ENCODE data around the gene IFRD1.
A peak's percentile ranks its signal among the peaks of the same experiment; 100 is the strongest.
"Not testable (repeated sequence)": the region's sequence is repeated elsewhere in the genome, so short reads cannot be mapped to it uniquely, and the experiment has no call there.

The IFRD1 gene

GRCh38 chr7:112453505-112454171 lies 3.4 kb downstream of the IFRD1 start:
- H3K4me1 Mint-ChIP-seq, result peaks cover 23% of the 10 kb centered on the region
- H3K4me3 Mint-ChIP-seq, result no peak overlapping the region
- peaks cover 91% of the 10 kb centered on the region for H3K36me3 Mint-ChIP-seq
- no peak for ATAC-seq
- H3K9me3 Mint-ChIP-seq, result no peaks in the 10 kb centered on the region
- H3K27ac Mint-ChIP-seq, result no peak overlapping the region
- DNase-seq (ENCODE audit: low spot score in 2 of 2), result no peak

GRCh38 chr7:112454191-112454590 lies 3.9 kb downstream of the IFRD1 start:
- not testable (repeated sequence) for ATAC-seq; DNase-seq (ENCODE audit: low spot score in 2 of 2); H3K9me3 Mint-ChIP-seq; H3K27ac Mint-ChIP-seq; H3K4me3 Mint-ChIP-seq
- Mint-ChIP-seq H3K4me1 (peaks cover 18% of the 10 kb centered on the region), H3K36me3 (peaks cover 97% of the 10 kb centered on the region)

- Mint-ChIP-seq H3K9me3 (no peaks in the 10 kb centered on the region), H3K4me3 (no peak overlapping the region), H3K27ac (peak overlapping the region; percentile 41), H3K36me3 (peaks cover 100% of the 10 kb centered on the region), H3K4me1 (no peaks in the 10 kb centered on the region)
- no peak for DNase-seq (ENCODE audit: low spot score in 2 of 2)
- ATAC-seq, result no peak
Observed at GRCh38 chr7:112459645-112460044, 9.4 kb downstream of the IFRD1 start.

- H3K27ac Mint-ChIP-seq, result no peak overlapping the region
- H3K4me1 Mint-ChIP-seq, result no peaks in the 10 kb centered on the region
- no peaks in the 10 kb centered on the region for H3K9me3 Mint-ChIP-seq
- H3K4me3 Mint-ChIP-seq, result no peak overlapping the region
- H3K36me3 Mint-ChIP-seq, result peaks cover 100% of the 10 kb centered on the region
- ATAC-seq (no peak), DNase-seq (ENCODE audit: low spot score in 2 of 2) (no peak)
Observed at GRCh38 chr7:112462236-112462635, 12.0 kb downstream of the IFRD1 start.

GRCh38 chr7:112467867-112468266 lies 17.6 kb downstream of the IFRD1 start:
- DNase-seq (ENCODE audit: low spot score in 2 of 2) (no peak), ATAC-seq (no peak)
- no peaks in the 10 kb centered on the region for H3K9me3 Mint-ChIP-seq
- H3K4me3 Mint-ChIP-seq, result no peak overlapping the region
- no peak overlapping the region for H3K27ac Mint-ChIP-seq
- H3K36me3 Mint-ChIP-seq, result peaks cover 100% of the 10 kb centered on the region
- H3K4me1 Mint-ChIP-seq, result peaks cover 6% of the 10 kb centered on the region

GRCh38 chr7:112470194-112470593 lies 19.9 kb downstream of the IFRD1 start:
- ATAC-seq (no peak), DNase-seq (ENCODE audit: low spot score in 2 of 2) (no peak)
- Mint-ChIP-seq H3K9me3 (no peaks in the 10 kb centered on the region), H3K4me1 (peaks cover 6% of the 10 kb centered on the region), H3K36me3 (peaks cover 99% of the 10 kb centered on the region), H3K27ac (peak overlapping the region; percentile 16), H3K4me3 (no peak overlapping the region)

GRCh38 chr7:112476390-112477052 lies 26.3 kb downstream of the IFRD1 start:
- Mint-ChIP-seq H3K4me1 (peaks cover 5% of the 10 kb centered on the region), H3K9me3 (no peaks in the 10 kb centered on the region), H3K4me3 (no peak overlapping the region), H3K36me3 (peaks cover 75% of the 10 kb centered on the region), H3K27ac (no peak overlapping the region)
- DNase-seq (ENCODE audit: low spot score in 2 of 2) (no peak), ATAC-seq (no peak)

- DNase-seq (ENCODE audit: low spot score in 2 of 2), result no peak
- Mint-ChIP-seq H3K9me3 (no peaks in the 10 kb centered on the region), H3K4me3 (no peak overlapping the region), H3K4me1 (no peaks in the 10 kb centered on the region), H3K27ac (no peak overlapping the region), H3K36me3 (peaks cover 29% of the 10 kb centered on the region)
- no peak for ATAC-seq
Observed at GRCh38 chr7:112481121-112481736, 31.0 kb downstream of the IFRD1 start.

- no peak for ATAC-seq
- H3K36me3 Mint-ChIP-seq, result peaks cover 23% of the 10 kb centered on the region
- no peak overlapping the region for H3K27ac Mint-ChIP-seq
- no peaks in the 10 kb centered on the region for H3K9me3 Mint-ChIP-seq
- no peak overlapping the region for H3K4me3 Mint-ChIP-seq
- no peaks in the 10 kb centered on the region for H3K4me1 Mint-ChIP-seq
- DNase-seq (ENCODE audit: low spot score in 2 of 2), result no peak
Observed at GRCh38 chr7:112481833-112482670, 31.8 kb downstream of the IFRD1 start.

GRCh38 chr7:112484671-112485167 lies 34.5 kb downstream of the IFRD1 start:
- Mint-ChIP-seq H3K27ac (no peak overlapping the region), H3K4me3 (no peak overlapping the region), H3K4me1 (no peaks in the 10 kb centered on the region), H3K9me3 (no peaks in the 10 kb centered on the region), H3K36me3 (no peaks in the 10 kb centered on the region)
- DNase-seq (ENCODE audit: low spot score in 2 of 2), result no peak
- ATAC-seq, result no peak

GRCh38 chr7:112485766-112486165 lies 35.5 kb downstream of the IFRD1 start:
- DNase-seq (ENCODE audit: low spot score in 2 of 2), result no peak
- H3K9me3 Mint-ChIP-seq, result no peaks in the 10 kb centered on the region
- H3K36me3 Mint-ChIP-seq, result no peaks in the 10 kb centered on the region
- no peak overlapping the region for H3K27ac Mint-ChIP-seq
- H3K4me3 Mint-ChIP-seq, result no peak overlapping the region
- H3K4me1 Mint-ChIP-seq, result no peaks in the 10 kb centered on the region
- no peak for ATAC-seq

- Mint-ChIP-seq H3K27ac (no peak overlapping the region), H3K4me1 (no peaks in the 10 kb centered on the region), H3K36me3 (no peaks in the 10 kb centered on the region), H3K9me3 (no peaks in the 10 kb centered on the region), H3K4me3 (no peak overlapping the region)
- DNase-seq (ENCODE audit: low spot score in 2 of 2), result no peak
- ATAC-seq, result no peak
Observed at GRCh38 chr7:112487457-112488263, 37.4 kb downstream of the IFRD1 start.

- Mint-ChIP-seq H3K4me3 (no peak overlapping the region), H3K9me3 (no peaks in the 10 kb centered on the region), H3K4me1 (no peaks in the 10 kb centered on the region), H3K27ac (no peak overlapping the region), H3K36me3 (no peaks in the 10 kb centered on the region)
- DNase-seq (ENCODE audit: low spot score in 2 of 2), result no peak
- no peak for ATAC-seq
Observed at GRCh38 chr7:112488264-112488552, 37.9 kb downstream of the IFRD1 start.

GRCh38 chr7:112492186-112492585 lies 41.9 kb downstream of the IFRD1 start:
- ATAC-seq, result no peak
- Mint-ChIP-seq H3K9me3 (no peaks in the 10 kb centered on the region), H3K36me3 (no peaks in the 10 kb centered on the region), H3K4me3 (no peak overlapping the region), H3K27ac (no peak overlapping the region), H3K4me1 (no peaks in the 10 kb centered on the region)
- DNase-seq (ENCODE audit: low spot score in 2 of 2), result no peak

GRCh38 chr7:112494656-112495055 lies 44.4 kb downstream of the IFRD1 start:
- Mint-ChIP-seq H3K4me3 (no peak overlapping the region), H3K27ac (no peak overlapping the region), H3K4me1 (no peaks in the 10 kb centered on the region), H3K36me3 (no peaks in the 10 kb centered on the region), H3K9me3 (no peaks in the 10 kb centered on the region)
- no peak for ATAC-seq
- DNase-seq (ENCODE audit: low spot score in 2 of 2), result no peak

All from stimulated activated effector memory CD8-positive, alpha-beta T cell treated with anti-CD3 and anti-CD28 coated beads, Interleukin-12 subunit alpha, Interleukin-12 subunit beta, amount 100 ng/mL, for 72 hours (primary cell).